ENCODE measurements around the gene SLC6A16. TPM values are rescaled to one million over a fixed set of nuclear protein-coding genes. Genes with fewer than 3 reads are reported as not detected.

Gene SLC6A16
- total RNA-seq, 1 donor from 2014 or later, result 0.85 TPM

GRCh38 chr19:49244256-49244655 lies 80.7 kb downstream of the SLC6A16 start:
- Histone ChIP-seq H3K27me3 (no peaks in the 10 kb centered on the region), H3K36me3 (no peaks in the 10 kb centered on the region), H3K4me1 (no peaks in the 10 kb centered on the region), H3K27ac (no peak overlapping the region), H3K4me3 (no peak overlapping the region), H3K9me3 (no peaks in the 10 kb centered on the region)
- intact Hi-C loops (cut with DNase I), result no loop called here
- DNase-seq (ENCODE audit: low spot score in 2 of 2), result no peak
- TF ChIP-seq, protein P1, sequence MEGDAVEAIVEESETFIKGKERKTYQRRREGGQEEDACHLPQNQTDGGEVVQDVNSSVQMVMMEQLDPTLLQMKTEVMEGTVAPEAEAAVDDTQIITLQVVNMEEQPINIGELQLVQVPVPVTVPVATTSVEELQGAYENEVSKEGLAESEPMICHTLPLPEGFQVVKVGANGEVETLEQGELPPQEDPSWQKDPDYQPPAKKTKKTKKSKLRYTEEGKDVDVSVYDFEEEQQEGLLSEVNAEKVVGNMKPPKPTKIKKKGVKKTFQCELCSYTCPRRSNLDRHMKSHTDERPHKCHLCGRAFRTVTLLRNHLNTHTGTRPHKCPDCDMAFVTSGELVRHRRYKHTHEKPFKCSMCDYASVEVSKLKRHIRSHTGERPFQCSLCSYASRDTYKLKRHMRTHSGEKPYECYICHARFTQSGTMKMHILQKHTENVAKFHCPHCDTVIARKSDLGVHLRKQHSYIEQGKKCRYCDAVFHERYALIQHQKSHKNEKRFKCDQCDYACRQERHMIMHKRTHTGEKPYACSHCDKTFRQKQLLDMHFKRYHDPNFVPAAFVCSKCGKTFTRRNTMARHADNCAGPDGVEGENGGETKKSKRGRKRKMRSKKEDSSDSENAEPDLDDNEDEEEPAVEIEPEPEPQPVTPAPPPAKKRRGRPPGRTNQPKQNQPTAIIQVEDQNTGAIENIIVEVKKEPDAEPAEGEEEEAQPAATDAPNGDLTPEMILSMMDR (IDR thresholded peaks at IDR 0.05), result no peak

- H3K4me1 ChIP-seq, result no peaks in the 10 kb centered on the region
- intact Hi-C loops (cut with DNase I), result no loop called here
Observed at GRCh38 chr19:49243726-49244125, 81.3 kb downstream of the SLC6A16 start.

DNA sequence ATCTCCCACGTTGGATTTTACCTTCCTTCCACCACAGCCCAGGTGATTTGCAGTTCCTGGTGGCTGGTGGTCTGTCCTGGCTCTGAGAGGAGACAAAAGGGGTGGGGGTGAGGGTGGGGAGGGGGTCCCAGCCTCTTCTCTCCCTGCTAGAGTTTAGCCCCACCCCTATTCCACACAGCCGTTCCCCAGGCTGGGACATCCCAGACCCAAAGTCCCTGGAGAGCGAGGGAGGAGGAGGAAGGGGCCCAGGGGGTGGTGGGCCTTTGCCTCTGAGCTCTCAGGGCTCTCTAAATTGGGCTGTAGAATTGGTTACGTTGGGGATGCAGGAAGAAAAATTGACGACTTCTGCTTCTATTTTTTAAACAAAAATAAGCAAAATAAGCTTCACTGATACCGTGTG lies 81.9 kb downstream of the SLC6A16 start:
- Histone ChIP-seq H3K9me3 (no peaks in the 10 kb centered on the region), H3K4me3 (no peak overlapping the region), H3K36me3 (no peaks in the 10 kb centered on the region), H3K4me1 (no peaks in the 10 kb centered on the region), H3K27ac (no peak overlapping the region), H3K27me3 (no peaks in the 10 kb centered on the region)
- TF ChIP-seq, protein P1 (IDR thresholded peaks at IDR 0.05), result no peak
- no peak for DNase-seq (ENCODE audit: low spot score in 2 of 2)
- intact Hi-C loops (cut with DNase I), result no loop called here

More at GRCh38 chr19:49243726-49244125, 81.3 kb downstream of the SLC6A16 start:
- H3K27ac ChIP-seq, result no peak overlapping the region
- H3K9me3 ChIP-seq, result no peaks in the 10 kb centered on the region
- H3K4me3 ChIP-seq, result no peak overlapping the region
- no peak for DNase-seq (ENCODE audit: low spot score in 2 of 2)
- H3K27me3 ChIP-seq, result no peaks in the 10 kb centered on the region
- H3K36me3 ChIP-seq, result no peaks in the 10 kb centered on the region
- TF ChIP-seq, protein P1 (IDR thresholded peaks at IDR 0.05), result no peak

DNA sequence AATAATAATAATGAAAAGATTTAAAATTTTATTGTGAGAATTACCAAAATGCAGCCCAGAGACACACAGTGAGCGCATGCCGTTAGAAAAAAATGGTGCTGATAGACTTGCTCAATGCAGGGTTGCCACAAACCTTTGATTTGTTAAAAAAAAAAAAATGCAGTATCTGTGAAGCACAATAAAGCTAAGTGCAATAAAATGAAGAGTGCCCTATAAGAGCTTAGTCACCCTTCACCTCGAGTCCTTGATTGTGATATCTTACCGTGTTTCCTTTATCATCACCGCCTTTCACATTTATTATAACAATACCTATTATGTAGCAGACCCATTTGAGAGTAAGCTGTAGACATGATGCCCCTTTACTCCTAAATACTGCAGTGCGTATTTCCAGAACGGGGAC lies 83.2 kb downstream of the SLC6A16 start:
- TF ChIP-seq, protein P1 (IDR thresholded peaks at IDR 0.05), result no peak
- intact Hi-C loops (cut with DNase I), result no loop called here
- no peak overlapping the region for H3K27ac ChIP-seq

More for the DNA sequence above, 83.2 kb downstream of the SLC6A16 start:
- Histone ChIP-seq H3K4me3 (no peak overlapping the region), H3K4me1 (no peaks in the 10 kb centered on the region), H3K27me3 (no peaks in the 10 kb centered on the region), H3K9me3 (no peaks in the 10 kb centered on the region), H3K36me3 (no peaks in the 10 kb centered on the region)
- DNase-seq (ENCODE audit: low spot score in 2 of 2), result no peak

Other genes with a start within 250 kb of the SLC6A16 start
- 185 TPM for gene SNRNP70, start 239.7 kb downstream of the SLC6A16 start, total RNA-seq
- gene LIN7B, start 210.8 kb downstream of the SLC6A16 start, total RNA-seq, result 42.1 TPM
- not detected for gene C19orf73, start 206.0 kb downstream of the SLC6A16 start, total RNA-seq
- gene PPFIA3, start 205.6 kb downstream of the SLC6A16 start, total RNA-seq, result 33.3 TPM
- not detected for gene HRC, start 169.8 kb downstream of the SLC6A16 start, total RNA-seq
- 63.4 TPM for gene TRPM4, start 167.4 kb downstream of the SLC6A16 start, total RNA-seq
- 15.6 TPM for gene CD37, start 10.2 kb upstream of the SLC6A16 start, total RNA-seq
- 51.4 TPM for gene TEAD2, start 37.2 kb upstream of the SLC6A16 start, total RNA-seq
- not detected for gene DKKL1, start 38.7 kb upstream of the SLC6A16 start, total RNA-seq
- gene KASH5, start 63.1 kb upstream of the SLC6A16 start, total RNA-seq, result not detected
- not detected for gene PTH2, start 98.2 kb upstream of the SLC6A16 start, total RNA-seq
- gene GFY, start 100.2 kb upstream of the SLC6A16 start, total RNA-seq, result not detected
- 15.4 TPM for gene SLC17A7, start 116.3 kb upstream of the SLC6A16 start, total RNA-seq
- 177 TPM for gene PIH1D1, start 126.6 kb upstream of the SLC6A16 start, total RNA-seq
- 27.9 TPM for gene ALDH16A1, start 128.0 kb upstream of the SLC6A16 start, total RNA-seq
- 37.3 TPM for gene FLT3LG, start 149.0 kb upstream of the SLC6A16 start, total RNA-seq
- 2,737 TPM for gene RPL13A, start 162.4 kb upstream of the SLC6A16 start, total RNA-seq
- gene RPS11, start 171.2 kb upstream of the SLC6A16 start, total RNA-seq, result 3,554 TPM
- gene FCGRT, start 187.5 kb upstream of the SLC6A16 start, total RNA-seq, result 264 TPM
- gene RCN3, start 202.8 kb upstream of the SLC6A16 start, total RNA-seq, result 116 TPM

Data from ascending aorta (tissue), 2 donors.